GM19351 (cell line): ENCODE data around the gene AGTRAP.
A peak's percentile ranks its signal among the peaks of the same experiment; 100 is the strongest.

Experiments used
- ATAC-seq: cut with Tn5 transposase; IDR thresholded peaks from one replicate; pipeline ENCODE4 v1.9.1; 2021; ENCODE audit warnings: mild to moderate bottlenecking, moderate library complexity; ENCODE audit not compliant: unreplicated experiment

The AGTRAP gene

GRCh38 chr1:11780380-11781147 is 44.6 kb downstream of the AGTRAP start:
- ATAC-seq: no peak

- no peak for ATAC-seq
Measured at GRCh38 chr1:11781297-11781696, 45.4 kb downstream of the AGTRAP start.

GRCh38 chr1:11782127-11782708 is 46.3 kb downstream of the AGTRAP start:
- ATAC-seq: no peak

GRCh38 chr1:11783556-11783955 is 47.6 kb downstream of the AGTRAP start:
- no peak for ATAC-seq

- no peak for ATAC-seq
Measured at GRCh38 chr1:11784256-11784992, 48.5 kb downstream of the AGTRAP start.

GRCh38 chr1:11784993-11785769 is 49.2 kb downstream of the AGTRAP start:
- peak; percentile 69 for ATAC-seq

GRCh38 chr1:11786168-11786567 is 50.2 kb downstream of the AGTRAP start:
- no peak for ATAC-seq

GRCh38 chr1:11787251-11787803 is 51.4 kb downstream of the AGTRAP start:
- ATAC-seq: no peak

GRCh38 chr1:11787804-11788436 is 52.0 kb downstream of the AGTRAP start:
- ATAC-seq: no peak

- ATAC-seq: no peak
Measured at GRCh38 chr1:11788549-11789053, 52.7 kb downstream of the AGTRAP start.

GRCh38 chr1:11789126-11790067 is 53.5 kb downstream of the AGTRAP start:
- ATAC-seq: no peak

- ATAC-seq: no peak
Measured at GRCh38 chr1:11790101-11790879, 54.4 kb downstream of the AGTRAP start.

- ATAC-seq: no peak
Measured at GRCh38 chr1:11790880-11791715, 55.2 kb downstream of the AGTRAP start.

- no peak for ATAC-seq
Measured at GRCh38 chr1:11792106-11792505, 56.2 kb downstream of the AGTRAP start.

GRCh38 chr1:11793819-11794218 is 57.9 kb downstream of the AGTRAP start:
- ATAC-seq: no peak

GRCh38 chr1:11794446-11795237 is 58.7 kb downstream of the AGTRAP start:
- no peak for ATAC-seq
